GM23338 (cell line): Measurements from ENCODE around the gene PLET1. TPM values are rescaled to one million over a fixed set of nuclear protein-coding genes. Genes with fewer than 3 reads are reported as not detected.

ENCODE experiments used
- ATAC-seq: fragments of 200-7000 bp; cut with Tn5 transposase; 3 replicates; pipeline ENCODE4 v1.9.1; 2020
- DNase-seq: peaks from one replicate; pipeline ENCODE4 v3.0.0-alpha.2; 2015; ENCODE audit warnings: low spot score
- H2AFZ ChIP-seq: fragments of 200-600 bp; sonication (generic); 2 replicates; pipeline ENCODE4 v1.8.0; 2016; ENCODE audit warnings: antibody characterized with exemption, mild to moderate bottlenecking, moderate library complexity
- H3F3A ChIP-seq: fragments of 200-600 bp; sonication (generic); replicated peaks from 2 replicates; pipeline ENCODE4 v1.8.0; 2017; ENCODE audit warnings: antibody characterized with exemption, mixed run types, low read depth
- H3K27ac ChIP-seq: fragments of 200-600 bp; sonication (generic); 2 replicates; pipeline ENCODE4 v1.6.1; 2016; ENCODE audit warnings: low read depth
- H3K27me3 ChIP-seq: fragments of 200-600 bp; sonication (generic); 2 replicates; pipeline ENCODE4 v1.8.0; 2016; ENCODE audit warnings: mild to moderate bottlenecking, mixed run types, moderate library complexity; ENCODE audit not compliant: insufficient read depth
- H3K36me3 ChIP-seq: fragments of 200-600 bp; sonication (generic); 2 replicates; pipeline ENCODE4 v1.8.0; 2016; ENCODE audit warnings: mild to moderate bottlenecking; ENCODE audit not compliant: insufficient read depth
- H3K4me1 ChIP-seq: fragments of 200-600 bp; sonication (generic); 2 replicates; pipeline ENCODE4 v1.8.0; 2016; ENCODE audit warnings: mild to moderate bottlenecking, moderate library complexity; ENCODE audit not compliant: insufficient read depth
- H3K4me2 ChIP-seq: fragments of 200-600 bp; sonication (generic); 2 replicates; pipeline ENCODE4 v1.7.1; 2017; ENCODE audit warnings: mixed run types
- H3K4me3 ChIP-seq: fragments of 200-600 bp; sonication (generic); 2 replicates; pipeline ENCODE4 v1.6.1; 2016; ENCODE audit warnings: mixed run types
- H3K79me2 ChIP-seq: fragments of 200-600 bp; sonication (generic); replicated peaks from 2 replicates; pipeline ENCODE4 v1.8.0; 2017; ENCODE audit warnings: mild to moderate bottlenecking; ENCODE audit not compliant: insufficient read depth
- H3K9me2 ChIP-seq: fragments of 200-600 bp; sonication (generic); 2 replicates; pipeline ENCODE4 v1.8.0; 2017; ENCODE audit not compliant: insufficient read depth
- H4K20me1 ChIP-seq: fragments of 200-600 bp; sonication (generic); replicated peaks from 2 replicates; pipeline ENCODE4 v1.8.0; 2017; ENCODE audit warnings: mild to moderate bottlenecking; ENCODE audit not compliant: insufficient read depth
- H3K27ac Mint-ChIP-seq: 2 replicates; pipeline ENCODE4 v1.8.0; 2020; ENCODE audit warnings: inconsistent platforms, mild to moderate bottlenecking, moderate library complexity, mixed read lengths
- H3K27me3 Mint-ChIP-seq: 3 replicates; pipeline ENCODE4 v1.8.0; 2022; ENCODE audit warnings: low read depth, mild to moderate bottlenecking, moderate library complexity, mixed read lengths, inconsistent platforms; ENCODE audit not compliant: insufficient read depth, poor library complexity
- H3K36me3 Mint-ChIP-seq: 3 replicates; pipeline ENCODE4 v1.8.0; 2021; ENCODE audit warnings: low read depth, mild to moderate bottlenecking, inconsistent platforms, moderate library complexity, mixed read lengths
- H3K4me1 Mint-ChIP-seq: 3 replicates; pipeline ENCODE4 v1.8.0; 2020; ENCODE audit warnings: mild to moderate bottlenecking, inconsistent platforms, mixed read lengths
- H3K4me3 Mint-ChIP-seq: 3 replicates; pipeline ENCODE4 v1.8.0; 2021; ENCODE audit warnings: moderate library complexity, mild to moderate bottlenecking, inconsistent platforms, mixed read lengths
- H3K9me3 Mint-ChIP-seq: 3 replicates; pipeline ENCODE4 v1.8.0; 2020; ENCODE audit warnings: moderate library complexity, mild to moderate bottlenecking, inconsistent platforms, mixed read lengths
- CREB1 ChIP-seq: fragments of 250-450 bp; sonication (Bioruptor Pico); IDR thresholded peaks from 2 replicates; pipeline ENCODE4 v1.5.0; 2020; ENCODE audit warnings: low read depth, mild to moderate bottlenecking, moderate library complexity
- ETS1 ChIP-seq: IDR thresholded peaks from 2 replicates; pipeline ENCODE4 v1.6.1; 2016; ENCODE audit warnings: antibody characterized with exemption
- EZH2 ChIP-seq: fragments of 200-600 bp; sonication (generic); IDR thresholded peaks from one replicate; pipeline ENCODE4 v1.8.0; 2017; ENCODE audit warnings: antibody characterized with exemption, mild to moderate bottlenecking, low read depth; ENCODE audit not compliant: unreplicated experiment
- JUNB ChIP-seq: IDR thresholded peaks from one replicate; pipeline ENCODE4 v1.6.1; 2016; ENCODE audit warnings: antibody characterized with exemption; ENCODE audit not compliant: unreplicated experiment
- NANOG ChIP-seq: IDR thresholded peaks from 2 replicates; pipeline ENCODE4 v1.6.1; 2016; ENCODE audit warnings: antibody characterized with exemption, borderline replicate concordance
- POLR2AphosphoS5 ChIP-seq: IDR thresholded peaks from 2 replicates; pipeline ENCODE4 v1.6.1; 2016; ENCODE audit warnings: antibody characterized with exemption, low read depth
- REST ChIP-seq: IDR thresholded peaks from one replicate; pipeline ENCODE4 v1.6.1; 2018; ENCODE audit warnings: antibody characterized with exemption; ENCODE audit not compliant: unreplicated experiment
- STAT1 ChIP-seq: IDR thresholded peaks from one replicate; pipeline ENCODE4 v1.6.1; 2016; ENCODE audit warnings: antibody characterized with exemption; ENCODE audit not compliant: unreplicated experiment
- ZNF114 ChIP-seq: fragments of 250-450 bp; sonication (Bioruptor Pico); IDR thresholded peaks from 2 replicates; pipeline ENCODE4 v1.5.0; 2020; ENCODE audit warnings: mild to moderate bottlenecking, moderate library complexity
- ZNF331 ChIP-seq: fragments of 250-450 bp; sonication (Bioruptor Pico); IDR thresholded peaks from 2 replicates; pipeline ENCODE4 v1.5.0; 2020; ENCODE audit warnings: low read depth, mild to moderate bottlenecking, moderate library complexity
- ZNF462 ChIP-seq: fragments of 250-450 bp; sonication (Bioruptor Pico); IDR thresholded peaks from 2 replicates; pipeline ENCODE4 v1.5.0; 2020; ENCODE audit warnings: mild to moderate bottlenecking, moderate library complexity
- polyA plus RNA-seq: library from polyadenylated mRNA; unstranded; fragments of >200 nt; fragmentation: Nextera tagmentation; extraction: Ambion mirVana; gene quantifications from 2 replicates; pipeline ENCODE4 v1.2.1, GENCODE V29; 2016
- total RNA-seq: library from RNA; depleted of rRNA; stranded (reverse); fragments of >200 nt; shearing (Covaris generic); gene quantifications from 2 replicates; pipeline ENCODE4 v1.2.3, GENCODE V29; 2014

Gene PLET1
- total and polyA plus RNA-seq, 2 experiments from 2014 or later, result not detected

- peak overlapping the region; percentile 85 for H3K4me3 ChIP-seq
- H3K4me2 ChIP-seq, result peak overlapping the region; percentile 95
- TF ChIP-seq ETS1 (no peak), STAT1 (no peak), ZNF114 (CRISPR knock-in tag) (no peak), NANOG (no peak), POLR2AphosphoS5 (no peak), REST (no peak), ZNF462 (no peak), CREB1 (CRISPR knock-in tag) (no peak), ZNF331 (CRISPR knock-in tag) (no peak), EZH2 (no peak), JUNB (no peak)
- peaks cover 7% of the 10 kb centered on the region for H3K4me1 ChIP-seq
- H3K36me3 Mint-ChIP-seq, result peaks cover 15% of the 10 kb centered on the region; the same call in 2 of the 3 replicates
- H3K4me3 Mint-ChIP-seq, result peak overlapping the region; percentile 75
- no peaks in the 10 kb centered on the region for H3K9me3 Mint-ChIP-seq
- no peak for ATAC-seq
- 0 out of 2 replicates have a peak overlapping the region, but pooled peaks have one; percentile 51 for H3K27ac ChIP-seq
- H4K20me1 ChIP-seq, result peaks cover 5% of the 10 kb centered on the region; the same call in 1 of the 2 replicates
- peak overlapping the region; percentile 7 for H3K27ac Mint-ChIP-seq
- H3F3A ChIP-seq, result no peaks in the 10 kb centered on the region
- peak; percentile 12 for DNase-seq
- H3K4me1 Mint-ChIP-seq, result peaks cover 10% of the 10 kb centered on the region
- H3K27me3 Mint-ChIP-seq, result peaks cover 9% of the 10 kb centered on the region
- no peaks in the 10 kb centered on the region for H3K9me2 ChIP-seq
- no peaks in the 10 kb centered on the region; the same call in 1 of the 2 replicates for H3K27me3 ChIP-seq
- H3K36me3 ChIP-seq, result peaks cover 8% of the 10 kb centered on the region; the same call in 1 of the 2 replicates
- peaks cover 35% of the 10 kb centered on the region for H3K79me2 ChIP-seq
- peak overlapping the region; percentile 99 for H2AFZ ChIP-seq
Observed at GRCh38 chr11:112226831-112227401, 33.7 kb downstream of the PLET1 start.
